Endothelial cell of umbilical vein (primary cell): ENCODE results near the gene FHIT. TPM values are rescaled to one million over a fixed set of nuclear protein-coding genes. Genes with fewer than 3 reads are reported as not detected.

ENCODE experiments used
- BruUV-seq: library from RNA; stranded (reverse); fragments of 400-500 nt; replicated peaks from 2 replicates; lab custom pipeline; 2021; lab: Mats Ljungman, UMichigan
- CTCF ChIA-PET: fragments of 300-600, 350-600 bp; sonication (Branson Sonifier 250); formaldehyde crosslinking; loops from one replicate; lab custom pipeline; 2021; ENCODE audit warnings: antibody characterized with exemption, inconsistent platforms; lab: Charles Lee
- POLR2A ChIA-PET: fragments of 300-600, 350-600 bp; sonication (Branson Sonifier 250); formaldehyde crosslinking; loops from one replicate; lab custom pipeline; 2021; ENCODE audit warnings: antibody characterized with exemption, inconsistent platforms; lab: Charles Lee
- DNase-seq: peaks from one replicate; pipeline ENCODE4 v3.0.0-alpha.2; 2011; ENCODE audit warnings: low read depth, low spot score
- FAIRE-seq: peaks from 2 replicates; lab custom pipeline; 2011; peaks lifted over from hg19 to GRCh38; lab: Jason Lieb, UNC
- H2AFZ ChIP-seq: 2 replicates; pipeline ENCODE4 v1.6.0; 2012; ENCODE audit warnings: low read depth, low read length, control low read depth, inconsistent platforms
- H3K27ac ChIP-seq: 2 replicates; pipeline ENCODE4 v1.5.1; 2011; ENCODE audit warnings: low read depth, mild to moderate bottlenecking, control low read depth, low read length, moderate library complexity; ENCODE audit not compliant: insufficient read depth
- H3K27me3 ChIP-seq, 2 experiments: 2 replicates each; pipeline versions ENCODE4 v1.6.0 to v1.6.1; 2011; ENCODE audit warnings: low read length in 2 of 2, mixed read lengths in 1 of 2; ENCODE audit not compliant: control insufficient read depth in 2 of 2, insufficient read depth in 2 of 2
- H3K36me3 ChIP-seq, 2 experiments: 2 replicates in 1 of 2; 3 replicates in 1 of 2; pipeline ENCODE4 v1.5.1; 2011; ENCODE audit warnings: low read length in 2 of 2, mild to moderate bottlenecking in 1 of 2, moderate library complexity in 1 of 2; ENCODE audit not compliant: control insufficient read depth in 2 of 2, insufficient read depth in 2 of 2; ENCODE audit errors: extremely low read depth in 1 of 2
- H3K4me1 ChIP-seq: 3 replicates; pipeline ENCODE4 v1.5.1; 2011; ENCODE audit warnings: mild to moderate bottlenecking, low read length; ENCODE audit not compliant: control insufficient read depth, insufficient read depth; ENCODE audit errors: extremely low read depth
- H3K4me2 ChIP-seq: 2 replicates; pipeline ENCODE4 v1.6.1; 2011; ENCODE audit warnings: low read length, control low read depth, mixed read lengths; ENCODE audit not compliant: insufficient read depth
- H3K4me3 ChIP-seq, 3 experiments: fragments of 200-600 bp in 1 of 3; sonication (generic), shearing (Covaris generic) in 1 of 3; replicated peaks in 1 of 3; 2 replicates each; pipeline ENCODE4 v1.5.1; 2011 to 2016; ENCODE audit warnings: control low read depth in 3 of 3, low read length in 3 of 3, mild to moderate bottlenecking in 2 of 3, inconsistent platforms in 1 of 3, low read depth in 1 of 3, moderate library complexity in 1 of 3; ENCODE audit not compliant: insufficient read depth in 1 of 3
- H3K79me2 ChIP-seq: 2 replicates; pipeline ENCODE4 v1.6.0; 2012; ENCODE audit warnings: low read length, inconsistent platforms; ENCODE audit not compliant: control insufficient read depth, insufficient read depth
- H3K9ac ChIP-seq: replicated peaks from 2 replicates; pipeline ENCODE3; 2011; ENCODE audit warnings: low read length, control low read depth; ENCODE audit not compliant: insufficient read depth; ENCODE audit errors: extremely low read depth
- H3K9me1 ChIP-seq: replicated peaks from 3 replicates; pipeline ENCODE4 v1.6.0; 2011; ENCODE audit warnings: mild to moderate bottlenecking, low read length; ENCODE audit not compliant: control insufficient read depth, insufficient read depth; ENCODE audit errors: extremely low read depth
- H3K9me3 ChIP-seq: replicated peaks from 2 replicates; pipeline ENCODE4 v1.5.1; 2012; ENCODE audit warnings: low read length, inconsistent platforms; ENCODE audit not compliant: control insufficient read depth, insufficient read depth
- H4K20me1 ChIP-seq: replicated peaks from 2 replicates; pipeline ENCODE3; 2011; ENCODE audit warnings: mild to moderate bottlenecking, low read length; ENCODE audit not compliant: control insufficient read depth, insufficient read depth; ENCODE audit errors: extremely low read depth
- CTCF ChIP-seq, 2 donors: IDR thresholded peaks; 1 replicate in 1 of 2; 2 replicates in 1 of 2; pipeline ENCODE4 v1.5.1; 2011; ENCODE audit warnings: low read length in 2 of 2, mild to moderate bottlenecking in 2 of 2, moderate library complexity in 2 of 2, control low read depth in 1 of 2, inconsistent platforms in 1 of 2, low read depth in 1 of 2; ENCODE audit not compliant: insufficient read depth in 1 of 2; ENCODE audit errors: extremely low read depth in 1 of 2
- EZH2 ChIP-seq: IDR thresholded peaks from 2 replicates; pipeline ENCODE4 v1.6.1; 2012; ENCODE audit warnings: borderline replicate concordance, low read depth, mild to moderate bottlenecking, moderate library complexity, low read length, inconsistent platforms; ENCODE audit not compliant: severe bottlenecking
- FOS ChIP-seq: IDR thresholded peaks from 2 replicates; pipeline ENCODE4 v1.6.1; 2011; ENCODE audit warnings: mild to moderate bottlenecking, low read length, moderate library complexity, borderline replicate concordance; ENCODE audit not compliant: insufficient read depth
- GATA2 ChIP-seq: IDR thresholded peaks from 2 replicates; pipeline ENCODE4 v1.7.0; 2011; ENCODE audit warnings: low read depth, mild to moderate bottlenecking, moderate library complexity, mixed read lengths, low read length; ENCODE audit not compliant: insufficient read length, insufficient read depth
- JUN ChIP-seq: IDR thresholded peaks from 2 replicates; pipeline ENCODE4 v1.6.1; 2011; ENCODE audit warnings: borderline replicate concordance, low read depth; ENCODE audit not compliant: insufficient read length, insufficient read depth
- MAX ChIP-seq: IDR thresholded peaks from 2 replicates; pipeline ENCODE4 v1.6.1; 2011; ENCODE audit not compliant: insufficient read depth, insufficient read length
- MYC ChIP-seq: IDR thresholded peaks from one replicate; pipeline ENCODE4 v1.6.1; 2011; ENCODE audit warnings: mild to moderate bottlenecking, low read depth, low read length
- POLR2A ChIP-seq: IDR thresholded peaks from 2 replicates; pipeline ENCODE4 v1.6.1; 2012; ENCODE audit warnings: low read depth, mild to moderate bottlenecking, control low read depth, low read length
- POLR2AphosphoS5 ChIP-seq: IDR thresholded peaks from 2 replicates; pipeline ENCODE4 v1.6.1; 2012; ENCODE audit warnings: low read depth, mild to moderate bottlenecking, control low read depth, low read length, moderate library complexity; ENCODE audit not compliant: insufficient read depth
- dilution Hi-C: fragments of 300-500 bp; cut with MboI; formaldehyde crosslinking; loops from one replicate; pipeline ENCODE4 v1.15.0; 2019; ENCODE audit warnings: low sequenced_read_pairs; ENCODE audit not compliant: extremely low pct_ligation_motif_present
- intact Hi-C: fragments of 100-400 bp; cut with micrococcal nuclease; formaldehyde crosslinking; loops from one replicate; pipeline ENCODE4 v1.10.0; 2022
- polyA plus RNA-seq, 4 experiments: library from polyadenylated mRNA; depleted of rRNA in 3 of 4; stranded (reverse) in 3 of 4; unstranded in 1 of 4; fragments of >200 nt; gene quantifications; 2 replicates each; pipeline versions ENCODE4 v1.2.1 to v1.2.3, GENCODE V29; 2011 to 2012; ENCODE audit warnings: missing spikeins in 1 of 4
- total RNA-seq: library from RNA; stranded (reverse); gene quantifications from 2 replicates; pipeline ENCODE4 v1.2.3, GENCODE V29; 2021

FHIT gene
- total and polyA plus RNA-seq, 2 donors (not counting 3 experiments of a cell fraction or from before 2014, with no cell fraction given) = 0.47 to 2.2 TPM

DNA sequence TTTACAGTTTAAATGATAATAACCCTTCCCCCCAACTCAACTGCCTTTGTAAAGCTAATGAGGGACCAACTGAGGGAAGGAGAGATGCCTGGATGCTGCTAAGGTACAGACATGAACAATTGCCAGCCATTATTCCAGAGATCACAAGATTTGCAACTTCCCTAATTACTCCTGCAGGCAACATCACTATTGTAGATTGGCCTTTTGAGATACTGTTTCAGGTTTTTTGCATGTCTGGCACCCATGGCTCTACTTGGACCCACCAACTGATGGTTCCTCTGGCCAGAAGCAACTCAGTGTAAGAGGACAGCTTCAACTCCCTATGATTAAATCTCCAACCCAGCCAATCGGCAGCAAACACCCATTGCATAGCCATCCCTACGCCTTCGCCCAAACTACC is 478.7 kb downstream of the FHIT start:
- dilution Hi-C loops (no loop called here), intact Hi-C loops (no loop called here)
- no peaks in the 10 kb centered on the region for H3K36me3 ChIP-seq
- TF ChIP-seq POLR2AphosphoS5 (no peak), POLR2A (no peak), FOS (no peak), JUN (no peak), CTCF (IDR thresholded peaks at IDR 0.05; ENCODE audit: extremely low read depth in 1 of 2, insufficient read depth in 1 of 2, low read depth in 1 of 2, low read length in 2 of 2) (no peak), GATA2 (no peak), MAX (no peak), MYC (no peak), EZH2 (no peak)
- CTCF ChIA-PET = no interaction called here
- H3K4me2 ChIP-seq = no peak overlapping the region
- POLR2A ChIA-PET = no interaction called here
- H3K27ac ChIP-seq = no peak overlapping the region
- H4K20me1 ChIP-seq = no peaks in the 10 kb centered on the region
- BruUV-seq = no TSS peak
- H3K79me2 ChIP-seq = no peaks in the 10 kb centered on the region
- no peak for FAIRE-seq
- no peaks in the 10 kb centered on the region for H3K9me1 ChIP-seq
- H2AFZ ChIP-seq = no peak overlapping the region
- H3K9ac ChIP-seq = no peak overlapping the region
- DNase-seq = no peak
- H3K4me3 ChIP-seq = no peak overlapping the region
- H3K27me3 ChIP-seq = no peaks in the 10 kb centered on the region
- H3K4me1 ChIP-seq = no peaks in the 10 kb centered on the region
- no peaks in the 10 kb centered on the region for H3K9me3 ChIP-seq
